Stimulated activated CD8-positive, alpha-beta memory T cell treated with anti-CD3 and anti-CD28 coated beads, Interleukin-4, amount 100 ng/mL, for 24 hours (primary cell): ENCODE data around the gene TUBE1.
"Not testable (repeated sequence)": the region's sequence is repeated elsewhere in the genome, so short reads cannot be mapped to it uniquely, and the experiment has no call there.

Experiments
- DNase-seq: peaks from one replicate; pipeline ENCODE4 v3.0.0-alpha.2; 2020; ENCODE audit warnings: low read depth

The TUBE1 gene, protein sequence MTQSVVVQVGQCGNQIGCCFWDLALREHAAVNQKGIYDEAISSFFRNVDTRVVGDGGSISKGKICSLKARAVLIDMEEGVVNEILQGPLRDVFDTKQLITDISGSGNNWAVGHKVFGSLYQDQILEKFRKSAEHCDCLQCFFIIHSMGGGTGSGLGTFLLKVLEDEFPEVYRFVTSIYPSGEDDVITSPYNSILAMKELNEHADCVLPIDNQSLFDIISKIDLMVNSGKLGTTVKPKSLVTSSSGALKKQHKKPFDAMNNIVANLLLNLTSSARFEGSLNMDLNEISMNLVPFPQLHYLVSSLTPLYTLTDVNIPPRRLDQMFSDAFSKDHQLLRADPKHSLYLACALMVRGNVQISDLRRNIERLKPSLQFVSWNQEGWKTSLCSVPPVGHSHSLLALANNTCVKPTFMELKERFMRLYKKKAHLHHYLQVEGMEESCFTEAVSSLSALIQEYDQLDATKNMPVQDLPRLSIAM

GRCh38 chr6:112087136-112087911 lies at the start of gene TUBE1, which contains the start of gene FAM229B:
Gene TUBE1, minus strand, starts transcription at chr6:112087482. Its CDS starts 48 bp downstream, at chr6:112087434.
Gene FAM229B, plus strand, starts transcription at chr6:112087591. Its CDS starts 11,693 bp downstream, at chr6:112099284.
- DNase-seq, result peak; percentile 81

DNA sequence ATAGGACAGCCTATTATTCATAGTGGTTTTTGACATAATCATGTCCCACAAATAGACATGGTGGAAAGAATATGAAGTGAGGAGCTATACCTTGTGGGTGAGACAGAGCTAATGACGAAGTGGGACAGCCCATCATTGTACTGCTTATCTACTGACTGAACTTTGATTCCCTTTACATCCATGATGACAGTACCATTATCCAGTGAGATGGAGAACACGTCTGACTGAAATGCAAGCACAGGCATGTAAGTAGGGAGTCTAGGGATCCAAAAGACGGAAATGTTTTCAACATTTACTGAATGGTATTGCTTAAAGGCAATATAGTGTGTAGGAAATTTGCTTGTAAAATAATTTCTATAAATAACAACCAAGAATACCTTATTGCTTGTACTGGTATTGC lies 43.6 kb upstream of the TUBE1 start:
- DNase-seq, result no peak

- DNase-seq, result no peak
Observed at GRCh38 chr6:112128208-112128607, 40.9 kb upstream of the TUBE1 start.

- no peak for DNase-seq
Observed at GRCh38 chr6:112123982-112124381, 36.7 kb upstream of the TUBE1 start.

DNA sequence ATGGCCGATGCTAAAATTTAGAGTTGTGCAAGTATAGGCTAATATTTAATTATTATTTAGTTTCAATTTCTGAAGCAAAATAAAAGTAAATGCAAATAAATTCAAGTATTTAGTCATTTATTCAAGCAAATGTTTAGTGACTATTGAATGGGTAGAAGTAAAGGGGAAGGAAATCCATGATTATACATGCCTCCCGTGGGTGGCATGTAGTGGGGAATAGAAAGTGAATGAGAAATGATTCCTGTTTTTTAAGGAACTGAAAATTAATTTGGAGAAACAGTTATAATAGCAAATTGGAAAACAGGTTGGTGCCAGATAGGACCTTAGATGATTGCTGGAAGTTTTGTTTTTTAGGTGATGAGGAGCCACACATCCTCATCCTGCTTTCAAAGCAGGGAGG lies 35.5 kb upstream of the TUBE1 start:
- DNase-seq, result no peak

DNA sequence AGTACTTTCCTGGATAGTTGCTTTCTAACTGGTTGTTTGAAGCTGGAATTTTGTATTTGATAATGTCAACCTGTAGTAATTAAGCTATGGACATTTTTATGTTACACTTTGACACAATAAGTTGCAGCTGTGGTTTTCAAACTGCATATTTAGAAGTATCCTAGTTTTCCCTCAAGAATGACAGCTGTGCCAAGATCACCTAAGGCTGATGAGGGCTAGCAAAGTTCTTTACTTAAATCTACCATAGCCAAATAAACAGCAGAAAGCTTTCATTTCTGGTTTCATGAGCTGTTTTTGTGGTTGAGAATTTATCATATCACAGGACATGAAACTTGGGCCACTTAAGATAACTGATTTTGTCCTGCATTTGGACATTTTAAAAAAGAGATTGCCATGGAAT lies 30.8 kb upstream of the TUBE1 start:
- DNase-seq, result no peak

DNA sequence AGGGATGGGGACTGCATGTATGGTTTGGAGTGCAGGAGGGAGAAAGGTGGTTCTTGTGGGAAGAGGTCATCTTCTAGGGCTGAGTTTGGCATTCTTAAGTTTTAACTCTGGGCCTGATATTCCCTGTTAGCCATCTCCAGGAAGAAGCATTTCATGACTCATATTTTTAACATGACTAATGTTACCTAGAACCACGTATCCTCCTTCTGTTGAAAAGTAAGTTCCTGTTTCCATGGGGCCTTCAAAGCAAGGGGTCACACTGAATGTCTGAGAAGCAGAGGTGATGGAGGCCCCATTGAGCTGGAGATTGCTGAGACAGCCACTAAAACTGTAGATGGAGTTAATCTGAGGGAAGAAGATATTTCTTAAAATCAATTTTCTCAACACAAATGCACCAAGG lies 30.3 kb upstream of the TUBE1 start:
- no peak for DNase-seq

- DNase-seq, result no peak
Observed at GRCh38 chr6:112116221-112116620, 28.9 kb upstream of the TUBE1 start.

GRCh38 chr6:112114577-112115223 lies 27.4 kb upstream of the TUBE1 start:
- no peak for DNase-seq

DNA sequence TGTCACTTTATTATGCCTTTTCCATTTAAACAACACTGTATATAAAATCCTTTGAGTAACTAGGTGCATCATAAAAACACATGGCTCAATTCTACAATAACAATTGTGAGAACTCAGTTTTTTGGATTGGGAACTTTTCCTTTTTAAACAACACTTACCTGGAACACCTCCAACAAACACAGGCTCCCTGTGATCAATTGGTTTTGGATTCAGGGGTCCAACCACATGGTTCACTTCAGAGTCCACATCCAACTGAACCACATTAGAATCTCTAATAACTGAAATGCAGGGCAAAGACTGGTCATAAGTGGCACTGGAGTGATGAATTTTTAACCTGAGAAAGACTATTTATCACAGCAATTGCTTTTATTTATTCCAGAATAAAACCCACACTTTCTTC lies 26.6 kb upstream of the TUBE1 start:
- DNase-seq, result no peak

DNA sequence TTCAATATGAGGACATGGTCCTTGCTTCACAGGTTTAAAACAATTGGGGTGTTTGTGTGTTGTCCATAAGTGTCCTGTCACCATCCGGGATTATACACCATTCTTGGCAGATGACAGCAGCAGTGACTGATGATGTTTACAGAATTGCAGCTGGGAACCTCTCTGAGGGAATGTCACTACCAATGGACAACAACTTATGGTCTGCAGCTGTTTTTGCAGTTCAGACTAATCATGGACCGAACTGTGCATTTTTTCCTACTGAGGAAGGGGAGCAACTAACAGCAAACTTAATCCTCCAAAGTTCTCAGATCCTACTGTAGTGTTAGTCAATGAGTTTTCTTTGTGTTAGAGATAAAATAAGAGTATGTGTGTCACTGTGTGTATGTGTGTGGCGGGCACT lies 26.1 kb upstream of the TUBE1 start:
- DNase-seq, result no peak

- DNase-seq, result no peak
Observed at GRCh38 chr6:112109262-112109661, 22.0 kb upstream of the TUBE1 start.

- no peak for DNase-seq
Observed at GRCh38 chr6:112106562-112106961, 19.3 kb upstream of the TUBE1 start.

DNA sequence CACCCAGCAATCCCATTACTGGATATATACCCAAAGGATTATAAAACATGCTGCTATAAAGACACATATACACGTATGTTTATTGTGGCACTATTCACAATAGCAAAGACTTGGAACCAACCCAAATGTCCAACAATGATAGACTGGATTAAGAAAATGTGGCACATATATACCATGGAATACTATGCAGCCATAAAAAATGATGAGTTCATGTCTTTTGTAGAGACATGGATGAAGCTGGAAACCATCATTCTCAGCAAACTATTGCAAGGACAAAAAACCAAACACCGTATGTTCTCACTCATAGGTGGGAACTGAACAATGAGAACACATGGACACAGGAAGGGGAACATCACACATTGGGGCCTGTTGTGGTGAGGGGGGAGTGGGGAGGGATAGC lies 18.7 kb upstream of the TUBE1 start:
- not testable (repeated sequence) for DNase-seq

DNA sequence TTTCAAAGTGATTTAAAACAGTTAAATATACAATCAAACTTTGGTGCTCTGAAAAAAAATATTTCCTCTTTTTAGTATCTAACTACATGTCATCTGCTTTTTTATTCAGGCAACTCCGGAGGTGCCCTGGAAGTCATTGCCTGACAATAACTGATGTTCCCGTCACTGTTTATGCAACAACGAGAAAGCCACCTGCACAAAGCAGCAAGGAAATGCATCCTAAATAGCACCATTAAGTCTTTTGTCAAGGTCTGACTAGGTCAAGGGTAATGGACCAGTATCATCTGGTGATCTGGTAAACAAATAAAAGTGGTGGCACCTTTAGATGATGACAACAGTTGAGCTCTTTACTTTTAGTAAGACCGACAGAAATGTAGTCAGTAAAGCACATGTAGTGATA lies 13.3 kb upstream of the TUBE1 start:
- DNase-seq, result no peak

GRCh38 chr6:112096901-112097300 lies 9.6 kb upstream of the TUBE1 start:
- DNase-seq, result no peak

DNA sequence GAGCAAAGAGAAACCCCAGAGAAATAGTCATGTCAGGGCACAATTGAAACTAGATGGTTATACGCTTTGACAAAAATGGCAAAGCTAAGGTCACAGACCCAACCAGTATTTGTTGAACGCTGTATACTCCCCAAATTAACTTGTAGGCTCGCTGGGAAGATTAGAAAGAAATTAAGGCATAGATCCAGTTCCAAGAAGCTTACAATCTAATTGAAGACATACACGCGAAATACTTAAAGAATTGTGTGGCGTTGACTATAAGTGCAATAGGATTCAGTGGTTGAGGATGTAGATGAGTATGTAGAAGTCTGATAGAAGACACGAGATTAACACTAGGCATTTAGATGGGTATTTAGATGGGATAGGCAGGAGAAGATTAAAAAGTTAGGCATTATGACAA lies 634 bp upstream of the TUBE1 start:
- no peak for DNase-seq

GRCh38 chr6:112086744-112087135 lies 542 bp downstream of the TUBE1 start:
- no peak for DNase-seq

DNA sequence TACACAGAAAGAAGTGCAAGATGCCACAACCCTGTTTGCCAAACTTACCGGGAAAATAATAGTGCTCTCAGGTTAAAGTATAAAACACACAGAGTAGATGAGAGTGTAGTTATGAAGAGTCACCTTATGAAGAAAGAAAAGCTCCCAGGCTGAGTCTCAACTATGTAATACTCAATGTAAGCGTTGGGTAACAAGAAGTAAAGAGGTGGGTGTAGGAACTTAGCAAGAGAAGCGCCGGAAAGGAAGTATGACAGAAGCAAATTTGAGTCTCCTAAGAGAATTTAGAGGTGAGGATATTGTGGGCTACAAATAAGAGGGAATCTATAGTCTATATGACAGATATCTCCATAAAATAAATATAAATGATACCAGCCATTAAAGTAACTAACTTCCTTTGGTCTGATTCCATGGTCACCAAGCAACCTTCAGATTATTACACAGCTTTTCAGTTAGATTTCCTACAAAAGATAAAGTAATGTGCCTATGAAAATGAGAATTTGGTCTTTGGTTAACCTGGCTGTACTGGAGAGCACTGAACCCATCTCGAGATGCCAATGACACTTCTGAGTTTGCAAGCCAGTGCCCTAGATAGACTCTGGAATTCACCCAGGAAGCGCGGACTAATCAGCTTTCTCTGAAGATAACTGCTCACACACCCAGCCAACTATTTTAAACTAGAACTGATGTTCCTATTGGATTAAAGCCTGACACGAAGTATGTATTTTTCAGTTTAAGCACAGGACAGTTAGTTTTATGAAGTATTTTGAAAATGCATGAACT lies 1.8 kb downstream of the TUBE1 start:
- DNase-seq, result no peak

DNA sequence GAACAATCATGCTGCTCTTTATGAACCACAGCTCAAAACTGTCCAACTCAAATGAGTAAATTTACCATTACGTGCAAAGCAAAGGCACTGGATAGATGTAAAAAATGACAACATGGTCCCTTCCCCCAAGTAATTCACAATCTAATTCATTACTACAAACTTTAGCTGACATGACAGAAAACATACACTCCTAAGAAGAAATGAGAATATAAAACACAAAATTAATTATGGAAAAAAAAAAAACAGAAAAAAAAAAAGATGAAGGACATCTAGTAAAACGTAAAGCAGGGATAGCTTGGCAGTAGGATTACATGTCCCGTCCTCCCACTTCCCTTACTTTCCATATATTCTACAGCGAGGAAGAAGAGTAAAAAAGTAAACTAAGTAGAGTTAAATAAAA lies 5.7 kb downstream of the TUBE1 start:
- no peak for DNase-seq

GRCh38 chr6:112066606-112067005 lies 20.7 kb downstream of the TUBE1 start:
- no peak for DNase-seq

- no peak for DNase-seq
Observed at GRCh38 chr6:112065426-112065986, 21.8 kb downstream of the TUBE1 start.
